HG03575 (cell line): ENCODE measurements around the gene TANC1.

Source experiments
- ATAC-seq: cut with Tn5 transposase; IDR thresholded peaks from one replicate; pipeline ENCODE4 v1.9.1; 2021; ENCODE audit not compliant: unreplicated experiment, insufficient number of reproducible peaks, low FRiP score; ENCODE audit errors: extremely low read depth

Gene TANC1

DNA sequence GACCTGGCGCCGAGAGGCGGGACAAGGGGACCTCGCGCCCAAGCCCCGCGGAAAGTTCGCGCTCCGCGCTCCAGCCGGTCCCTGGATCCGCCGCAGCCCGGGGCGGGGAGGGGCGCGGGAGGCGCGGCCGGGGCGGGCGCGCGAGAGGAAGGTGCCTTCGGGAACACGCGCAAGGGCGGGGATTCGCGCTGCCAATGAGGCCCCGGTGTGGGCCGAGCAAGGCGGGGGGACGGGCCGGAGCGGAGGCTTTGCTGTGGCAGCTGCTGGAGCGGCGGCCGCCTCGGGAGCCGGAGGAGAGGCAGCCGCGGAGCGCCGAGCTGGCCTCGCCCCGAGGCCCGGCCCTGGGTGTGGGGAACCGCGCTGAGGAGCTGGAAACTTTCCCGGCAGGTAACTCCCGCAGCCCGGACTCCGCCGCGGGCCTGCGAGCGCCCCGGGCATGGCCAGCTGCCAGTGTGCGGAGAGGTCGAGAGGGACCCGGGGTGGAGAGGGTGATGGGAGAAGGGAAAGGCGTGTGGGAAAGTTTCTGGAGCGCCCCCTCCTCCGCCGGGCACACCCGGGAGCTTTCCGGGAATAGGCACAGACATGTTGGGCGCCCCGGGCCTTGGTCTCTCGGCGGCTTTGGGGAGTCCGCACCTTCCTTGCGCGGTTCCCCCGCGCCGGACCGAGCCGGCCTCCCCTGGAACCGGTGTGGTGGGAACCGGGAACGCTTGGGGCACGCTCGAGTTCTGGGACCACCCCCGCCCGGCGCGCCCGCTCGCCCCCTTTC is at the start of gene TANC1:
TANC1 (plus strand) TSS at position 245 of the 766 bp plus-strand sequence. CDS start 97,271 bp downstream, outside the sequence.
- no peak for ATAC-seq

DNA sequence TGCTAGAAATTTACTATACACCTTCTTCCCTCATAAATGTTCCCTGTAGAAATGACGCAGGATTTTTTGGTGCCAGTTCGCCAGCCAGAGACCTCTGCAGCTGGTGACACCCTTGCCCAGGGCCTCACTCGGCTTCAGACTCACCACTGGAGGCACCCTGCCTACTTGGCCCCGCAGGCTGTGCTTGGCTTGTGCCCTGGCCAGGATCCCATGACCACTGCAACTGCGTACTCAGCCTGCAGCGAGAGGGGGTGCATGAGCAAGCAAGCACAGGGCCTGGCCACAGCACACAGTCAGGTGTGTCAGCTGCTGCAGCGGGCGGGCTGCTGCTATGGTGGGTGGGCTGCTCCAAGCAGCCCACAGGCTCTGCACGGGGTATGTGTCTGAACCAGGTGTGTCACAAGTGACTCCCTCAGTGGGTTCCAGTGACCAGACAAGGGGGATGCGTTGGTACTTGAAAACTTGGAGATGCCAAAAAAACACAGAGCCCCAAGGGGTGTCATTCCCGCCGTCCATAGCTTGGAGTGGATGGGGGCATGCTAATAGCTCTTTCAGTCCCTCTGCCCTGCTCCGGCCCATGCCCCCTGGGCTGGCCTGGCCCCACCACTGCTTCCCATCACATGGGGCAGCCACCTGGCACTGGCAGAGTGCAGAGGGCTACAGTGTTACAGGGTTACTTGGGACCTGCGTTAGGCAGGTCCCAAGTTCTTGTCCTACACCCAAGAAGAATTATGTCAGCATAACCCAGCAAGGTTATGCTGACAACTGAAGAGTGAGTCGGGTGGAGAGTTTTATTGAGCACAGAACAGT is 46.6 kb upstream of the TANC1 start:
- ATAC-seq, result no peak

DNA sequence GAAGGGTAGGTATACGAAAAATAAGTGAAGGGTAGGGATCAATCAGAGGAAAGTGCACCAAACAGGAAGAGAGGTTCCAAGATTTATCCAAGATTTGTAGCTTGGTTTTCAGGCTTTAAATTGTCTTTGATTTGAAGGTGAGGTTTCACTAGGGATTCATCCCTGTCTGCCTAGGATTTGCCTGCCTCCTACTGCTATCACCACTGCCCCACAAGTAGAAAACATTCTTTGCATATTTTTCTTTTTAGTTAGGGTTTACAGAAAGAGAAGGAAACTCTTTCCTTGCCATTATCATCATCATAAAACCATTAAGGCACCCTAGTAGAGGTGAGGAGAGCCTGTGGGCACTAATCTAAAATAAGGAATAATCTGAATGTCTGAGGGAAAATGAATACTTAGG is 45.8 kb upstream of the TANC1 start:
- no peak for ATAC-seq

DNA sequence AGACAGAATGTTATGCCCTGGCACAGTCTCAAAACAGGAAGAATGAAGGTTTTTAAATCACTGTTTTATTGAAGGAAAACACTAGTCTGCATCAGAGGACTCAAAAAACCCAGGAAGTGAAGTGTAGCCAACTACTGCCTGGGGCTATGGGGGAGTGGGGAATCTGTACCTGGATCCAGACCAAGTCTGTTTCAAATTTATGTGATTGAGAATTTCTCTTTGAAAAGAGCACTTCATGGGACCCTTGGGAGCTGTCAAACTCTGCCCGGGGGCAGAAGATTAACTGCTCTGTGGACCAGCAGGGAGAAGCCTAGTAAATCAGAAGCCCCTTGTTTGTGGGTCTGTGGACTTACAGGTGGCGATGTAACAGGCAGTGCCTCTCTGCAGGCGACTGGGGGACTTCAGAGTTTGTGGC is 45.3 kb upstream of the TANC1 start:
- ATAC-seq, result no peak

DNA sequence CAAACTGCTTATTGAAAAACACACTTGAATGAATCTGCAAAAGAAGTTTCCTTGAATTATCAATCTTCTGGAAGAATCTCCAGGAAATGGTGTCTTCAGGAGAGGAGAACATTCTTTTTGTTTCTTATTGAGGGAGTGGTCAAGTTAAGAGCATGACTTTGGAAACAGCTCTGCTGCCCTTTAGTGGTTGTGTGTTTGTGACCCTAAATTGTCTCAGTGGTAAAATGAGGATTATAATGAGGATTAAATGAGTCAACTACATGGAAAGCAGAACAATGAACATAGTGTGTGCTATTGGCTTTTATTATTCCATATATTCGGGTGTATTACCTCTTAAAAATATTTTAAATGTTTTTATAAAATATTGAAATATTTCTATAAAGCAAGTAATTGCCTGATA is 44.8 kb upstream of the TANC1 start:
- ATAC-seq, result no peak

DNA sequence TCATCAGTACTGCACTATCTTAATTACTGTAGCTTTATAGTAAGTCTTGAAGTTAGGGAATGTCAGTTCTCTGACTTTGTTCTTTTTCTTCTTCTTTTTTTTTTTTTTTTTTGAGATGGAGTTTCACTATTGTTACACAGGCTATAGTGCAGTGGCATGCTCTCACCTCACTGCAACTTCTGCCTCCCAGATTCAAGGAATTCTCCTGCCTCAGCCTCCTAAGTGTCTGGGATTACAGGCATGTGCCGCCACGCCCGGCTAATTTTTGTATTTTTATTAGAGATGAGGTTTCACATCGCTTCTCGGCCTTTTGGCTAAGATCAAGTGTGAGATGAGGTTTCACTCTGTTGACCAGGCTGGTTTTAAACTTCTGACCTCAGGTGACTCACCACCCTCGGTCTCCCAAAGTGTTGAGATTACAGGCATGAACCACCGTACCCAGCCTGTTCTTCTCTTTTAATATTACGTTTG is 41.9 kb upstream of the TANC1 start:
- no peak for ATAC-seq

DNA sequence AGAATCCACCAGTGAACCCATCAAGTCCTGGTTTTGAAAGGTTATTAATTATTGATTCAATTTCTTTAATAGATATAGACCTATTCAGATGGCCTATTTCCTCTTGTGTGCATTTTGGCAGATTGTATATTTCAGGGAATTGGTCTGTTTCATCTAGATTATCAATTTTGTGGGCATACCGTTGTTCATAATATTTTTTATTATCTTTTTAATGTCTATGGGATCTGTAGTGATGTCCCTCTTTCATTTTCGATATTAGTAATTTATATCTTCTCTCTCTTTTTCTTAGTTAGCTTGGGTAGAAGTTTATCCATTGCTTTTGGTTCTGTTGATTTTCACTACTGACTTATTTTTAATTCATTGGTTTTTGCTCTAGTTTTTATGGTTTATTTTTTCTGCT is 39.9 kb upstream of the TANC1 start:
- ATAC-seq, result no peak

DNA sequence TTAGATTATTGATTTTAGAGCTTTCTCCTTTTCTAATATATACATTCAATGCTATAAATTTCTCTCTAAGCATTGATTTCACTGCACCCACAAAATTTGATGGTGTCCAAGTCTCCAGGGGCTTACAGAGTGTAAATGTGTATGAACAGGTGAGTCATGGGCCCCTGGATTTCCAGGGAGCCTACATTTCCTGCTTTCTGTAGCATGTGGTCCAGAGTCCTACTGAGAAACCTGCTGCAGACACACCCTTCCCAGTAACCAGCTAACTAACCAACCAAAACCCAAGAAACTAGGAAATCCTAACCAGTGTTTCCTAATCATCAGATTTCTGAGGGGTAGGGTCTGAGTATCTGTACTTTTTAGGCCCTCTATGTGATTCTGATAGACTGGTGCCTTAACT is 39.5 kb upstream of the TANC1 start:
- no peak for ATAC-seq

DNA sequence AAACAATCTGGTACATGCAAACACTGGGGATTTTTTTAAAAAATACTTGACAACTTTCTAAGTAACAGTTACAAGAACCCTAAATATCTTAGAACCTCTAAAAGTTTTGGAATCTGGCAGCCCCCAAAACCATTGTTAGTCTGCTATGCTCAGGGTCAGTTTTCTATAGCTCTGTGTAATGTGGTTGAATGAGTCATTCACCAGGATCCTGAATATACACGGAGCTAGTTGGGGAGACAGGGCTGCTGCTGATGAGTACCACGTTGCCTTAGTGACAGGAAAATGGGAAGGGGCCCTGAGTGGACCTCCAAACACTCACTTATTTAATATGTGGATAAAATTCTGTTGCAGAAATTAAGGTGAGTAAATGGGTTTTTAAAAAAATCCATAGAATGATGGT is 36.9 kb upstream of the TANC1 start:
- ATAC-seq, result no peak

DNA sequence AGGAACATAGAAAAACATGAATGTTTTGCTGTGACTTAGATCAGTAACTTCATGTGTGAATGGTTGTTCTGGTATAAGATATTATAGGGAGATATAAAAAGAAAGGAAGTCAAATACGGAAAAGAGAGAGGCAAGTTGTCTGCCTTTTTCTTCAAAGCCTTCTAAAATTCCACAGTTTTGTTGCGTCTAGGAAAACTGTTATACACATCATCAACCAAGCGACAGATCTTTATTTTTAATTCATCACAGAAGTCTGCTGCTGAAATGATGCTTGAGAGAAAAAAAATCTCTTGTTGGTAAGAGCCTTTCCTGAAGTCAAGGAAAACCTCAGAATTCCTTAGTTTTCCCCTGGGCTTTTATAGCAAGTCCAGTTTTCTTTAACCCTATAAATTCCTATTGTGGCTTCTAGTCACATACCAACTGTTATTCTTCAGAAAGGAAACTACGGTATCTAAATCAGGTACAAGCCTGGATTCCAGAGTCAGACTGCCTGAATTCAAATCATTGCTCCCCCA is 36.3 kb upstream of the TANC1 start:
- ATAC-seq, result no peak

DNA sequence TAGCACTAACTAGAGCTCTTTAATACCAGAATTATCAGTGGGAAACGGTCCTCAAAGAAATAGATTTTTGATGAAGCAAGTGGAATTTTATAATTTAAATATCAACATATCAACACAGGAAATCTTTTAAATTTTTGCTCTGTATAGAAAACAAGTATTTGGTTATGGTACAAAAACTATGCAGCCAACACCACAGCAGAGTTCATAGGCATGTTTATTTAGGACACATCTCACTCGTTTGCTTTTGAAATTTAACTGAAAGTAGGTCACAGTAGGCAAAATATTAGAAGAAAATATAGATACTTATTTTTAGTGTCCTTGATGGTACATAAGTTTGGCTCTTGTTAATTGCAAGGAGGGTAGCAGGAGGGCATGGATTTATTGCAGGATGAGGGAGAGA is 34.3 kb upstream of the TANC1 start:
- ATAC-seq, result no peak

DNA sequence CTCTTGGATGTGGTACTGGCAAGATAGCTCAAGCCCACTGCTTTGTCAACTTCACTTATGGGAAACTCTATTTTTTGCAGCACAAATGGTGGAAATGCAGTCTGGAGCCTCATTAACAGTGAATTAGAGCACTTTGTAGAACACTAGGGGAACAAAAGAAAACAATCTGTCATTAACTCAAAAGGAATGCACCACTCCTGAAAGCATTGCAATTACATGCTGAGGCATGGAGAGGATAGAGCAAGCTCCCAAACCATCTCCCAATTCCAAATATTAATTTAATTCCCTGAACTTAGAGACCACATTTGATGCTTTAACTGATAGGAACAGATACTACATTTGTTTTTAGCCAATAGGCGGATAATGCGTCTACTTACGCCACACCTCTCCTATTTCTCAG is 32.8 kb upstream of the TANC1 start:
- ATAC-seq, result no peak

DNA sequence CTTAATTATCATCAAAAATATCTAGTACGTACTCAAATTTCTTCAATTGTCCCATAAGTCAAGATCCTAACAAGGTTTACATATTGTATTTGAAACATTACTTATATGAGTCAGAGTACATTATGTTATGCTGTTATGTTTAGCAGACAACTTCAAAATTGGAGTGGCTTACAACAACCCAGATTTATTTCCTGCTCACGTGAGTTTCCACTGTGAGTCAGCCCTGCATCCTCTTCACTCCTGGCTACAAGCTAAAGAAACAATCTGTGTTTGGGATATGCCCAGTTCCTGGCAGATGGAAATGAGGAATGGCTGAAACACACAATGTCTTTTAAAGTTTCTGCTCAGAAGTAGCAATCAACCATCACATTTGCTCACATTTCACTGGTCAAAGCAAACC is 31.5 kb upstream of the TANC1 start:
- ATAC-seq, result no peak

DNA sequence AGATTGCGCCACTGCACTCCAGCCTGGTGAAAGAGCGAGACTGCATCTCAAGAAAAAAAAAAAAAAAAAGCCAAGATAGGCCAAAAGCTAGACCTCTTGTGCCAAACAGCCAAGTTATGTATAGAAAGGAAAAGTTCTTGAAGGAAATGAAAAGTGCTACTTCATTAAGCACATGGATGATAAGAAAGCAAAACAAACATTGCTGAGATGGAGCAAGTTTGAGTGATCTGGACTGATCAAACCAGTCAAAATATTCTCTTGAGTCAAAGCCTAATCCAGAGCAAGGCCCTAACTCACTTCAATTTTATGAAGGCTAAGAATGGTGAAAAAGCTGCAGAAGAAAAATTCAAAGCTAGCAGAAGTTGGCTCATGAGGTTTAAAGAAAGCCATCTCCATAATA is 28.1 kb upstream of the TANC1 start:
- no peak for ATAC-seq

DNA sequence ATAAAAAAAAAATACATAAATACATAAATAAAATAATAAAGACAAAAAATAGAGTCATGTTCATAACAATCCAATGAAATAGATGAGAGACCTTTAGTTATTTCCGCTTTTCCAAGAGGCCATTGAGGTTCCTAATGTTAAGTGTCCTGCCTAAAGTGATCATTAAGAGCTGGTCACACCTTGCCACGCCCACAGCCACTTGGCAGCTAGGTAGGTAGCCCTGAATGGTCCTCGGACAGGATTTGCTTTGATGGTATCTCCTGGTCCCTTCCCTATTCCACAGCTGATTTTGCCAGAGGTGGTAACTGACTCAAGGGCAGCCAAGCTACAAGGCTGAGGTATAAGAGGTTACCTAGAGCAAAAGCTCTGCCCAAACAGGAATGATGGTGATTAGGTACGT is 24.5 kb upstream of the TANC1 start:
- no peak for ATAC-seq

DNA sequence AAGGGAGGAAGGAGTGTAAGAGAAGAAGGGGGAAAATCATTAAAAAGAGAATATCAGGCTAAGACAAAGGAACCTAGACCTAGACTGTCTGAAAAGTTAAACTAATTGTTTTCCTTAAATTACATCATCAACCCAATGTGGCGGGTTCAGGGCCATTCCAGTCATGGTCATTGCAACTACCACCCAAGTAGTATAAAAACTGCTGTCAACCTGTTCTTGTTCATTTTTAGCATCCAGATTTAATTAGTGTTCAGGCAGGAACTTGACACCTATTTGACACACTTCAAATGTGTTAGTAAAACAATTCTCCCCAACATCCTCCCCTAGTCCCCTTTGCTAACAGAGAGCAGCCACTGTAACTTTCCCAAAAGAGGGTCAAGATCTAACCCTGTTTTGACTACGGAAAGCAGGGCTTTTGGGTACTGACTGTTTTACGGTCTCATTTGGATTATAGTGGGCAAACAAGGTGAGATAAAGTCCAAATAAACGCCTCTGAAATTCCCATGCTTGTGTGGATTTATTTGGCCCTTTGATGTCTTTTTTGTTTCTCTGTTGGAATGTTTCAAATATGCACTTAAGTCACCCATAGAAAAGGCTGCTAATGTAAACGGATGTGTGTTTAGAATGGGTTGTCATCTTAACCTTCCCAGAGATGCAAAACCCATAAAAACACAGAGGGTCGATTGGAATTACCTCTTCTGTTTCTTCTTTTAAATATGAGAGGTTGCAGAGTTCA is 19.3 kb upstream of the TANC1 start:
- no peak for ATAC-seq

DNA sequence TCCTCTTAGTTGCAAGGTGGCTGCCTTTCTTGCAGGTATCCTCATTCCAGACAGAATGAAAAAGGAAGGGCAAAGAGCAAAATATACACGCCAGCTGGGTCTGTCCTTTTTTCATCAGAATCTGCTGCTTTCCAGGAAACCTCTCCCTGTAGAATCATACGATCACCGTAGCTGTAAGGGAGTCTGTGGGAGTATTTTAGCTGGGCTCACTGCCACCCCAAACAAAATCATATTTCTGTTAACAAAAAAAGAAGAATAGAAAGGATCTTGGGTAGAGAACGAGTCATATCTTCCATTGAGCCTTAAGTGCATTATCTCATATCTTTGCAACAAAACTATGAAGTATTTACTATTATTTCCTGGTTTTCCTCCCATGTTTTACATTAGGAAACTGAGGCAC is 15.0 kb upstream of the TANC1 start:
- ATAC-seq, result no peak

DNA sequence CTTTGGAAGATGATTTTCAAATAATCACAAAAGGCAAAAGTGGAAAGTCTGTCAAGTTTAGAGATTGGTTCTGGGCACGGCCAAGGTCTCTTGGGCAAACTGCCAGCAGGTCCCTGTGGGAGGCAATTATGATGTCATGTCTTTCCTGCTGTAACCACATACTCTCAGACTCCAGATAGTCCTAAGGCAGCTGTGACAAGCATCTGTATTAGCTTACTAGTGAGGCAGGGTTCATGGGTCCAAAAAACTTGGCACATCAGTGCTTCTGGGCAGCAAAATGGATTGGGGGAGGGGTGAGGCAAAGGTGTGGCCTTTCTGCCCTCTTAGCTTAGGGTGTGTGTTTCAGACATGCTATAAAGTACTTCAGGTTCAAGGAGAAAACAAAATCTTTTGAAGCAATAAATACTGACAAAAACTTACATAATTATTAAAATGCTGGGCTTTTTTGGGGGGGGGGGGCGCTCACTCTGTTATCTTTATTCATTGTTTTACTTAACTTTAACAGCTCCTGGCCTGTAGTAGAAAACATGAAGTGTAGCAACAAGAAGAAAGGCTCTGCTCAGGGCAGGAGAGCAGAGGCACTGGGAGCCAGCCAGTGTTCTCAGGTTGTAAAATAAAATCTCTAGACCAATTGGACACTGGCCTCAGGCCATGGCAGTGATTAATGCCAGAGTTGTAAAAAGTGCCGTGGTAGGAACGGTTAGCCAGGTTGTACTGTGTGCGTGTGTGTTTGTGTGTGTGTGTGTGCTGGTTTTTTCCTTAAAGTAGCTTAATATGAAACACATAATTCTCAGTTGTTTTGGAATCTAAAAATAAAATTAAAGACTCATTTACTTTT is 14.3 kb upstream of the TANC1 start:
- ATAC-seq, result no peak
